ENCODE results near the gene CYB561A3. TPM values are rescaled to one million over a fixed set of nuclear protein-coding genes. Genes with fewer than 3 reads are reported as not detected.

The CYB561A3 gene
- total and polyA plus RNA-seq, 2 of the 13 experiments (the other 11 are each of a cell fraction or from before 2014, with no cell fraction given), result 11.4 to 14.9 TPM

GRCh38 chr11:61369372-61370348 is 8.0 kb upstream of the CYB561A3 start (continued):
- peak; percentile 95 for TF ChIP-seq ZBTB4 (CRISPR knock-in tag; IDR thresholded peaks at IDR 0.05; ENCODE audit: borderline replicate concordance)
- TF ChIP-seq ZFP41 (CRISPR knock-in tag; IDR thresholded peaks at IDR 0.05; ENCODE audit: borderline replicate concordance), result no peak
- TF ChIP-seq KLF13 (CRISPR knock-in tag; IDR thresholded peaks at IDR 0.05), result no peak
- TF ChIP-seq ELF3 (CRISPR knock-in tag; IDR thresholded peaks at IDR 0.05), result peak; percentile 47; the same call in 1 of the 2 replicates

DNA sequence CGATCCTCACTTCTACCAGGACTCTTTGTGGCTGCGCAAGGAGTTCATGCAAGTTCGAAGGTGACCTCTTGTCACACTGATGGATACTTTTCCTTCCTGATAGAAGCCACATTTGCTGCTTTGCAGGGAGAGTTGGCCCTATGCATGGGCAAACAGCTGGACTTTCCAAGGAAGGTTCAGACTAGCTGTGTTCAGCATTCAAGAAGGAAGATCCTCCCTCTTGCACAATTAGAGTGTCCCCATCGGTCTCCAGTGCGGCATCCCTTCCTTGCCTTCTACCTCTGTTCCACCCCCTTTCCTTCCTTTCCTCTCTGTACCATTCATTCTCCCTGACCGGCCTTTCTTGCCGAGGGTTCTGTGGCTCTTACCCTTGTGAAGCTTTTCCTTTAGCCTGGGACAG is 7.0 kb upstream of the CYB561A3 start:
- TF ChIP-seq ETV5 (CRISPR knock-in tag; IDR thresholded peaks at IDR 0.05; ENCODE audit: borderline replicate concordance), result no peak
- TF ChIP-seq ZMAT5 (CRISPR knock-in tag; IDR thresholded peaks at IDR 0.05; ENCODE audit: borderline replicate concordance, low read depth), result no peak
- no peak for TF ChIP-seq ZFAT (CRISPR knock-in tag; conservative IDR thresholded peaks at IDR 0.05)
- ChIA-PET CTCF (ENCODE audit: low intra/inter-chr PET ratio, low total read pairs) (no interaction called here), POLR2A (interaction anchor here (1.1 to 2.0 kb wide), 5 partner anchors 10 to 61 kb away, joined by 3 to 14 read pairs (median 7); partner anchors contain the start of genes CPSF7, SDHAF2, TKFC and TMEM216)
- Histone ChIP-seq H3K4me3 (replicated peaks in 1 of 3; ENCODE audit: insufficient read depth in 1 of 3, low read depth in 2 of 3, low read length in 3 of 3) (no peak overlapping the region), H3K27ac (ENCODE audit: extremely low read length, insufficient read depth, low read length) (peak overlapping the region; percentile 79), H3K4me2 (ENCODE audit: low read depth, low read length) (no peak overlapping the region), H2AFZ (ENCODE audit: low read length) (no peak overlapping the region), H3K9ac (ENCODE audit: insufficient read depth, low read depth, low read length) (no peak overlapping the region), H3K36me3 (replicated peaks in 1 of 2; ENCODE audit: control insufficient read depth in 1 of 2, insufficient read depth in 2 of 2, low read length in 2 of 2) (peaks cover 9 to 44% of the 10 kb centered on the region in 2 experiments), H3K79me2 (ENCODE audit: insufficient read depth, low read length) (peaks cover 4% of the 10 kb centered on the region), H4K20me1 (ENCODE audit: insufficient read depth, low read length) (no peaks in the 10 kb centered on the region), H3K4me1 (ENCODE audit: insufficient read depth, low read length) (peaks cover 27% of the 10 kb centered on the region), H3K9me3 (ENCODE audit: low read length) (peaks cover 3% of the 10 kb centered on the region; the same call in 1 of the 2 replicates), H3K27me3 (ENCODE audit: control insufficient read depth in 1 of 2, insufficient read depth in 2 of 2, low read length in 2 of 2) (no peaks in the 10 kb centered on the region)
- in situ Hi-C loops (cut with HindIII; ENCODE audit: extremely low pct_ligation_motif_present, low pct_unique_long_range_greater_than_20kb) (no loop called here), intact Hi-C loops (cut with micrococcal nuclease; ENCODE audit: unreplicated experiment) (no loop called here)
- BruUV-seq (replicated peaks), result no TSS peak
- FAIRE-seq (no peak), DNase-seq (ENCODE audit: low spot score) (no peak), ATAC-seq (no peak)
- 89% methylated on average over 4 of the region's 7 CpGs for WGBS (ENCODE audit: low lambda C conversion rate)

Data from HepG2 (cell line).